Stimulated activated CD8-positive, alpha-beta memory T cell treated with anti-CD3 and anti-CD28 coated beads, Interleukin-12 subunit alpha, Interleukin-12 subunit beta, amount 100 ng/mL, for 1 hour (primary cell): ENCODE results near the gene SMARCA4.
"Not testable (repeated sequence)": the region's sequence is repeated elsewhere in the genome, so short reads cannot be mapped to it uniquely, and the experiment has no call there.

ENCODE experiments used
- DNase-seq: peaks from one replicate; pipeline ENCODE4 v3.0.0-alpha.2; 2020; ENCODE audit warnings: low read depth

Gene SMARCA4

GRCh38 chr19:10928563-10929401, 32.0 kb upstream of the SMARCA4 start, which contains the start of the genes TIMM29 and YIPF2:
Gene TIMM29, plus strand, starts transcription at chr19:10928811. Its CDS starts 12 bp downstream, at chr19:10928823.
Gene YIPF2, minus strand, starts transcription at chr19:10928639. Its CDS starts 229 bp downstream, at chr19:10928410.
- peak; percentile 94 for DNase-seq

DNA sequence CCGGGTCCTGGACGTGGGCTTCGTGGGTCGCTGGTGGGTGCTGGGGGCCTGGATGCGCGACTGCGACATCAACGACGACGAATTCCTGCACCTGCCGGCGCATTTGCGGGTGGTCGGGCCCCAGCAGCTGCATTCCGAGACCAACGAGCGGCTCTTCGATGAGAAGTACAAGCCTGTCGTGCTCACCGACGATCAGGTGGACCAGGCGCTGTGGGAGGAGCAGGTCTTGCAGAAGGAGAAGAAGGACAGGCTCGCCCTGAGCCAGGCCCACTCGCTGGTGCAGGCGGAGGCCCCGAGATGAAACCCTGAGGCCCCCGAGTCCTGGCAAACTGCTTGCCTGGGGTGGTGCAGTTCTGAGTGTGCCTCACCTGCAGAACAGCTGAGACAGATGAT, 31.4 kb upstream of the SMARCA4 start:
- no peak for DNase-seq

DNA sequence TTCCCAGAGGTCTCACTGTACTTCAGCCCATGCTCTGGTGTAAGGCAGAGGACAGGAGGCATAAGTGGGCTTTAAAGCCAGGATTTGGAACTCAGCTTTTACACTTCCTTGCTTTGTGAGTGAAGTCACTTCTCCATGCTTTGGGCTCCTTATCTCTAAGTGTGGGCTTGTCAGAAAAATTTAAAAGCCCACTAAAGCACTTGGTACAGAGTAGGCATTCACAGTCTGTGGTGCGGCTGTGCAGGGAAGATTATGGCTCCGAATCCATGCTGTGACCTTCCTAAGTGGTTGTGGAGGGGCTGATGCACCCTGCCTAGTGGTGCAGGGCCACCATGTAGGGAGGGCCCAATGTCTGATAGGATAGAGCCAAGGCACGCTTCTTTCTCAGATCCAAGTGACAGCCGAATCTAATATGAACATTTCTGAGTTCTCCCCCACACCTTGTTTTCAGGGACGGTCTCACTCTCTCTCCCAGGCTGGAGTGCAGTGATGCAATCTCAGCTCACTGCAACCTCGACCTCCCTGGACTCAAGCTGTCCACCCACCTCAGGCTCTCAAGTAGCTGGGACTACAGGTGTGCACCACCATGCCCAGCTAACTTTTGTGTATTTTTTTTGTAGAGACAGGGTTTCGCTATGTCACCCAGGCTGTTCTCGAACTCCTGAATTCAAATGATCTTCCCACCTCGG, 25.3 kb upstream of the SMARCA4 start:
- no peak for DNase-seq

DNA sequence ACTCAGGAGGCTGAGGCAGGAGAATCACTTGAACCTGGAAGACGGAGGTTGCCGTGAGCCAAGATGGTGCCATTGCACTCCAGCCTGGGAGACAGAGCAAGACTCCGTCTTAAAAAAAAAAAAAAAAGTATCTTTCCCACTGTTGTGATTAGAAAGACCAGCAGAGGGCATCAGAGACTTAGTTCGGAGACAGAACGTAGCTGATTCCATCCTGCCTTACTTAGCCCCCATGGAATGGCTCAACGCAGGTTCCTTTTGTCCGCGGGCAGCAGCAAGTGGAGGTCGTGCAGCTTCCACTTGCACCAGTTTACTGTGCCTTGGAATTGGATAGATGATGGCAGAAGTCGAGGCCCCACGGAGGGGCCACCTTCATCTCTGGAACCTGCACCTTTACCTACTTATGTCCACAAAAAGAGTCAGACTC, 24.2 kb upstream of the SMARCA4 start:
- DNase-seq, result no peak

DNA sequence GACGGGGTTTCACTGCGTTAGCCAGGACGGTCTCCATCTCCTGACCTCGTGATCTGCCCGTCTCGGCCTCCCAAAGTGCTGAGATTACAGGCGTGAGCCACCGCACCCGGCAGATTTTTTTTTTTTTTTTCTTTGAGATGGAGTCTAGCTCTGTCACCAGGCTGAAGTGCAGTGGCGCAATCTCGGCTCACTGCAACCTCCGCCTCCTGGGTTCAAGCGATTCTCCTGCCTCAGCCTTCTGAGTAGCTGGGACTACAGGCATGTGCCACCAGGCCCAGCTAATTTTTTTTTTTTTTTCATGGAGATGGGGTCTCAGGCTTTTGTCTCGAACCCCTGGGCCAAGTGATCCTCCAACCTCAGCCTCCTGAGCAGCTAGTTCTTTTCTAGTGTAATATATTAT, 19.2 kb upstream of the SMARCA4 start:
- DNase-seq, result not testable (repeated sequence)

- DNase-seq, result not testable (repeated sequence)
Observed at GRCh38 chr19:10943412-10943811, 17.4 kb upstream of the SMARCA4 start.

DNA sequence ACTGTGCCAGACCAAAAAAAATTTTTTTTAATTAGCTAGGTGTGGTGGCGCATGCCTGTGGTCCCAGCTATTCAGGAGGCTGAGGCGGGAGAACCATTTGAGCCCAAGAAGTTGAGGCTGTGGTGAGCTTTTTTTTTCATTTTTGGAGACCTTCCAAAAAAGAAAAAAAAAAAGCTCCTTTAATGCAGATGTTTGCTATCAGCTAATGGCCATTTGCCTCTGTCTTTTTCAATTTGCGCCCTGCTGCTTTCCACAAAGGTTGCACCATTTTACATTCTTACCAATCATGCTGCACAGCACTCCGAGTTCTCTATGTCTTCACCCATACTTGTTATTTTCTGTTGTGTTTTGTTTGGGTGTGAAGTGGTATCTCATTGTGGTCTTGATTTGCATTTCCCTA, 15.6 kb upstream of the SMARCA4 start:
- DNase-seq, result no peak

DNA sequence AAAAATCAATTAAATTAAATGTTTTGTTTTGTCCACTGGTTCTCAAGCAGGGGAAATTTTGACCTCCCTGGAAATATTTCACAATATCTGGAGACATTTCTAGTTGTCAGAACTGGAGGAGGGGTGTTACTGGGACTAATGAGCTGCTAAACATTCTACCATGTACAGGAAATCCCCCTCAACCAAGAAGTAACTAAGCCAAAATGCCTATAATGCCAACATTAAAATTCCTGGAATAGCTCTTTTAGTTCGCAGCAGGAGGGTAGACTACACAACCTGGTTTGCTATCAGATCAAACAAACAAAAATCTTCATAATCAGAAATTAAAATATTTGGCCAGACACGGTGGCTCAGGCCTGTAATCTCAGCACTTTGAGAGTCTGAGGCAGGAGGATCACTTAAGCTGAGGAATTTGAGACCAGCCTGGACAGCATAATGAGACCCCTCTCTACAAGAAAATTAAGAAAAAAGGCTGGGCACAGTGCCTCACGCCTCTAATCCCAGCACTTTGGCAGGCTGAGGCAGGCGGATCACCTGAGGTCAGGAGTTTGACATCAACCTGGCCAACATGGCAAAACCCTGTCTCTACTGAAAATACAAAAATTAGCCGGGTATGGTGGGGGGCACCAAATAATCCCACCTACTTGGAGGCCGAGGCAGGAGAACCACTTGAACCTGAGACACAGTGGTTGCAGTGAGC, 13.7 kb upstream of the SMARCA4 start:
- no peak for DNase-seq

- no peak for DNase-seq
Observed at GRCh38 chr19:10952809-10953208, 8.0 kb upstream of the SMARCA4 start.

- not testable (repeated sequence) for DNase-seq
Observed at GRCh38 chr19:10959277-10959968, 1.4 kb upstream of the SMARCA4 start.

DNA sequence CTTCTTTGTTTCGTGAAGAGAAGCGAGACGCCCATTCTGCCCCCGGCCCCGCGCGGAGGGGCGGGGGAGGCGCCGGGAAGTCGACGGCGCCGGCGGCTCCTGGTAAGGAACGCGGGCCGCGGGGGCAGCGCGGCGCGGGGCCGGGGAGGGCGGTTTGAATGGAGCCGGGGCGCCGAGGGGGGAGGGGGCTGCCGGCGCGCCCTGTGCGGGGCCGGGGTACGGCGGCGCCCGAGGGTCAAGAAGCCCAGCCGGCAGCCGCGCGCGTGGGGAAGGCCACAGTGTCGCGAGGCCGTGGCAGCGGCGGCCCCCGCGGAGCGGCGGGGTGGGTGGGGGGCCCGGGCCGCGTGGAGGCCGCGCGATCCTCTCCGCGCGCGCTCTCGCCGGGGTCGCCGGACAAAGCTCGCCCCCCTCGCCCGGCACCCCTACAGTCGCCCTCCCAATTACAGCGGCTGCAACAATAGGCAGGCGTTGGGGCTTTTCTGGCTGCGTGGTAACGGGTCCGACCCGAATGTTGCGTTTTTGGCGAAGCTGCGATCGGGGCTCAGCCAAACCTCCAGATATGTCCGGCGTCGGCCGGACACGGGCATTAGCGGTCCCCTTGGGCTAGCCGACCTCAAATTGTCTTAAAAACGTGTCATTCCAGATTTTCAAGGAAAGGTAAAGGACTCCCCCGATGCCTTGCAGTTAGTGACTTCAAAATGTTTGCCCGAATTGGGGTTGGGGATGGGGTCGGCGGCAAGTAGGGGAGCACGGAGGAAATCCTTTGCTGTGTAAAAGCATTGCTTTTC, 437 bp downstream of the SMARCA4 start:
- DNase-seq, result no peak

- DNase-seq, result no peak
Observed at GRCh38 chr19:10962863-10963262, 2.0 kb downstream of the SMARCA4 start.

GRCh38 chr19:10963865-10964264, 3.0 kb downstream of the SMARCA4 start:
- DNase-seq, result no peak

GRCh38 chr19:10964903-10965302, 4.1 kb downstream of the SMARCA4 start:
- no peak for DNase-seq

DNA sequence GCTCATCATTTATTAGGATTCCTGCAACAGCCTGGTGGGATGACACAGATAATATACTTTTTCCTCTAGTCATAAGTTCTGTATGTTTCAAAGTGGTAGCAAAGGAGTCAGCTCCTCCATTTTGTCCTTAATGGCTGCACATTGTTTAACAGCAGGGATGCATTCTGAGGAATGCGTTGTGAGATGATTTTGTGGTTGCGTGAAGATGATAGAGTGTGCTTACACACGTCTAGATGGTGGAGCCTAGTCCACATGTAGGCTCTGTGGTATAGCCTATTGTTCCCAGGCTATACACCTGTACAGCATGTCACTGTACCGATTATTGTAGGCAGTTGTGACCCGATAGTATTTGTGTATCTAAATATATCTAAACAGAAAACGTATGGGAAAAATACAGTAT, 4.6 kb downstream of the SMARCA4 start:
- no peak for DNase-seq

DNA sequence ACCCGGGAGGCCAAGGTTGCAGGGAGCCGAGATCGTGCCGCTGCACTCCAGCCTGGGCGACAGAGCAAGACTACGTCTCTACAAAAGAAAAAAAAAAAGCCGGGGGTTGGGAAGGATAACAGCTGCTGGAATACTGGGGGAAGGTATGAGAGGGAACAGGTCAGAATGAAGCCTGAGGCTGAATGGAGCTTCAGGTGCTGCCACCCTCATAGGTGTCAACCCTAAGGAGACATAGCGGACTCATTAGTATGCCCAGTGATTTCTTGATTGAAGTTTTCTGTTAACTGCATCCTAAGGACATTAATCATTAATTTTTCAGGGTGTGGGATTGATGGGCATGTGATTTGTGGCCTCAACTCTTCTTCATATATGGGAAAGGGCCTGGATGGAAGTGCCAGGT, 6.0 kb downstream of the SMARCA4 start:
- no peak for DNase-seq

- DNase-seq, result no peak
Observed at GRCh38 chr19:10968527-10969135, 7.8 kb downstream of the SMARCA4 start.

DNA sequence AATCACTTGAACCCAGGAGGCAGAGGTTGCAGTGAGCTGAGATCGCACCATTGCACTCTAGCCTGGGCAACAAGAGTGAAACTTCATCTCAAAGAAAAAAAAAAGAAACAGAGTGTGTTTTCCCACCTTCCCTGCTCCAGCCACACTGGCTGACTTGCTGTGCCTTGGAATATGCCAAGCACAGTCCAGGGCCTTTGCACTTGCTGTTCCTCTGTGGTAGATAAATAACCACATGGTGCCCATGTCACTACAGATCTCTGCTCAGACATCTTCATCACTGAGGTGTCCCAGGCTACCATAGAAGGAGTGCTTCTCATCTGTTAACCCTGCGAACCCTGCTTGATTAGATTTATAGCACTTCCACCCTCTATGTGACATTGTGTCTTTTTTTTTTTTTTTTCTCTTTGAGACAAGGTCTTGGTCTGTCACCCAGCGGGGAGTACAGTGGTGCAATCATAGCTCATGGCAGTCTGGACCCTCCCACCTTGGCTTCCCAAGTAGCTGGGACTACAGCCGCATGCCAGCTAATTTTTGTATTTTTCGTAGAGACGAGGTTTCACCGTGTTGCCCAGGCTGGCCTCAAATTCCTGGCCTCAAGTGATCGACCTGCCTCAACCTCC, 10.4 kb downstream of the SMARCA4 start:
- DNase-seq, result no peak

GRCh38 chr19:10975374-10976130, 14.7 kb downstream of the SMARCA4 start:
- DNase-seq, result no peak
